NCI-H524 treated with DMSO at 0.1 percent for 48 hours (cell line): ENCODE measurements around the gene HTR6.

ENCODE experiments used
- DNase-seq: peaks from one replicate; lab custom pipeline; 2025; lab: John Stamatoyannopoulos, UW

The HTR6 gene

GRCh38 chr1:19656780-19657466, 7.8 kb upstream of the HTR6 start:
- DNase-seq = no peak

- no peak for DNase-seq
Measured at GRCh38 chr1:19657511-19657910, 7.2 kb upstream of the HTR6 start.

GRCh38 chr1:19658186-19658585, 6.5 kb upstream of the HTR6 start:
- DNase-seq = no peak

- DNase-seq = no peak
Measured at GRCh38 chr1:19661721-19662228, 2.9 kb upstream of the HTR6 start.

GRCh38 chr1:19662313-19662712, 2.4 kb upstream of the HTR6 start:
- no peak for DNase-seq

GRCh38 chr1:19665186-19665495, 466 bp downstream of the HTR6 start:
- no peak for DNase-seq

- DNase-seq = no peak
Measured at GRCh38 chr1:19665496-19666465, 1.1 kb downstream of the HTR6 start.

GRCh38 chr1:19668888-19669287, 4.2 kb downstream of the HTR6 start:
- no peak for DNase-seq

- DNase-seq = no peak
Measured at GRCh38 chr1:19670787-19671186, 6.1 kb downstream of the HTR6 start.

GRCh38 chr1:19672237-19672636, 7.6 kb downstream of the HTR6 start:
- no peak for DNase-seq

- no peak for DNase-seq
Measured at GRCh38 chr1:19675797-19676196, 11.1 kb downstream of the HTR6 start.

GRCh38 chr1:19676438-19676922, 11.8 kb downstream of the HTR6 start:
- DNase-seq = no peak

- no peak for DNase-seq
Measured at GRCh38 chr1:19678493-19678892, 13.8 kb downstream of the HTR6 start.

GRCh38 chr1:19678931-19679453, 14.3 kb downstream of the HTR6 start:
- DNase-seq = no peak

- no peak for DNase-seq
Measured at GRCh38 chr1:19679691-19680090, 15.0 kb downstream of the HTR6 start.

GRCh38 chr1:19680644-19681043, 16.0 kb downstream of the HTR6 start:
- no peak for DNase-seq

- DNase-seq = no peak
Measured at GRCh38 chr1:19682257-19682656, 17.6 kb downstream of the HTR6 start.

- DNase-seq = no peak
Measured at GRCh38 chr1:19682901-19683300, 18.2 kb downstream of the HTR6 start.

- DNase-seq = no peak
Measured at GRCh38 chr1:19683351-19683750, 18.7 kb downstream of the HTR6 start.

GRCh38 chr1:19684677-19685076, 20.0 kb downstream of the HTR6 start:
- no peak for DNase-seq

GRCh38 chr1:19685994-19686393, 21.3 kb downstream of the HTR6 start:
- DNase-seq = no peak

- no peak for DNase-seq
Measured at GRCh38 chr1:19687414-19687813, 22.7 kb downstream of the HTR6 start.
